HepG2 (cell line): Measurements from ENCODE around the gene GRHL3. TPM values are rescaled to one million over a fixed set of nuclear protein-coding genes. Genes with fewer than 3 reads are reported as not detected.

Experiments used
- ATAC-seq: fragments of 200-7000 bp; cut with Tn5 transposase; 3 replicates; pipeline ENCODE4 v1.9.1; 2020; ENCODE audit warnings: mild to moderate bottlenecking, moderate library complexity
- BruUV-seq: library from RNA; stranded (reverse); fragments of 400-500 nt; replicated peaks from 2 replicates; lab custom pipeline; 2021; lab: Mats Ljungman, UMichigan
- CTCF ChIA-PET: fragments of 300-600 bp; formaldehyde crosslinking; extraction: SDS; loops from one replicate; lab custom pipeline; 2021; ENCODE audit warnings: low total read pairs, inconsistent platforms, low intra/inter-chr PET ratio; lab: Yijun Ruan, JAX
- POLR2A ChIA-PET: fragments of 350-600 bp; sonication (Branson Sonifier 250); formaldehyde crosslinking; loops from one replicate; lab custom pipeline; 2020; ENCODE audit warnings: antibody characterized with exemption, inconsistent platforms; lab: Yijun Ruan, JAX
- DNase-seq: peaks from one replicate; pipeline ENCODE4 v3.0.0-alpha.2; 2015; ENCODE audit warnings: low spot score
- FAIRE-seq: peaks from 3 replicates; lab custom pipeline; 2011; peaks lifted over from hg19 to GRCh38; lab: Jason Lieb, UNC
- H2AFZ ChIP-seq: one replicate; pipeline ENCODE4 v1.6.1; 2011; ENCODE audit warnings: low read length, inconsistent platforms
- H3K27ac ChIP-seq: fragments of 300-600 bp; 3 replicates; pipeline ENCODE4 v1.8.0; 2011; ENCODE audit warnings: mixed run types, mild to moderate bottlenecking, mixed read lengths, low read length, inconsistent platforms; ENCODE audit not compliant: insufficient read depth; ENCODE audit errors: extremely low read length
- H3K27me3 ChIP-seq, 2 experiments: fragments of 200-600 bp in 1 of 2; 2 replicates in 1 of 2; 3 replicates in 1 of 2; pipeline versions ENCODE4 v1.6.0 to v1.8.0; 2011; ENCODE audit warnings: low read length in 2 of 2, mild to moderate bottlenecking in 2 of 2, moderate library complexity in 2 of 2, inconsistent platforms in 1 of 2; ENCODE audit not compliant: insufficient read depth in 2 of 2, control insufficient read depth in 1 of 2
- H3K36me3 ChIP-seq, 2 experiments: fragments of 200-600 bp in 1 of 2; replicated peaks in 1 of 2; 2 replicates in 1 of 2; 3 replicates in 1 of 2; pipeline versions ENCODE4 v1.5.1 to v1.8.0; 2011; ENCODE audit warnings: low read length in 2 of 2, inconsistent platforms in 1 of 2; ENCODE audit not compliant: insufficient read depth in 2 of 2, control insufficient read depth in 1 of 2
- H3K4me1 ChIP-seq: 2 replicates; pipeline ENCODE4 v1.5.1; 2012; ENCODE audit warnings: low read length, inconsistent platforms; ENCODE audit not compliant: insufficient read depth
- H3K4me2 ChIP-seq: 2 replicates; pipeline ENCODE4 v1.6.0; 2011; ENCODE audit warnings: low read depth, low read length, inconsistent platforms
- H3K4me3 ChIP-seq, 3 experiments: fragments of 200-600 bp in 1 of 3; sonication (generic), shearing (Covaris generic) in 1 of 3; replicated peaks in 1 of 3; 2 replicates each; pipeline ENCODE4 v1.5.1; 2011 to 2016; ENCODE audit warnings: low read length in 3 of 3, inconsistent platforms in 2 of 3, low read depth in 2 of 3, mild to moderate bottlenecking in 2 of 3, control low read depth in 1 of 3, mixed read lengths in 1 of 3; ENCODE audit not compliant: insufficient read depth in 1 of 3
- H3K79me2 ChIP-seq: one replicate; pipeline ENCODE4 v1.6.1; 2011; ENCODE audit warnings: low read length, inconsistent platforms; ENCODE audit not compliant: insufficient read depth
- H3K9ac ChIP-seq: 2 replicates; pipeline ENCODE4 v1.6.0; 2011; ENCODE audit warnings: mild to moderate bottlenecking, low read depth, low read length, inconsistent platforms; ENCODE audit not compliant: insufficient read depth
- H3K9me3 ChIP-seq: 2 replicates; pipeline ENCODE4 v1.5.1; 2012; ENCODE audit warnings: mild to moderate bottlenecking, low read length
- H4K20me1 ChIP-seq: 2 replicates; pipeline ENCODE4 v1.6.0; 2011; ENCODE audit warnings: inconsistent platforms, mild to moderate bottlenecking, low read length, moderate library complexity; ENCODE audit not compliant: insufficient read depth
- DMAP1 ChIP-seq: IDR thresholded peaks from 2 replicates; pipeline ENCODE4 v1.6.1; 2016
- E2F1 ChIP-seq: sonication (generic); formaldehyde crosslinking; IDR thresholded peaks from 2 replicates; pipeline ENCODE4 v1.5.0; 2020; ENCODE audit warnings: missing genetic modification reagents
- GPBP1L1 ChIP-seq: sonication (generic); formaldehyde crosslinking; IDR thresholded peaks from 2 replicates; pipeline ENCODE4 v1.5.0; 2020; ENCODE audit warnings: mild to moderate bottlenecking, missing genetic modification reagents
- MAZ ChIP-seq, 2 experiments: sonication (generic) in 1 of 2; formaldehyde crosslinking in 1 of 2; IDR thresholded peaks; 2 replicates each; pipeline versions ENCODE4 v1.5.0 to v1.6.1; 2012 to 2020; ENCODE audit warnings: low read depth in 2 of 2, mild to moderate bottlenecking in 2 of 2, borderline replicate concordance in 1 of 2, improper control_type of control experiment in 1 of 2, low read length in 1 of 2, missing genetic modification reagents in 1 of 2, moderate library complexity in 1 of 2
- POLR2AphosphoS2 ChIP-seq: IDR thresholded peaks from 2 replicates; pipeline ENCODE4 v1.6.1; 2011; ENCODE audit warnings: low read depth, low read length, improper control_type of control experiment
- PRMT3 ChIP-seq: sonication (generic); formaldehyde crosslinking; IDR thresholded peaks from 2 replicates; pipeline ENCODE4 v1.8.1; 2022; ENCODE audit warnings: low read depth, mild to moderate bottlenecking, moderate library complexity, missing genetic modification reagents, borderline replicate concordance
- RXRB ChIP-seq: IDR thresholded peaks from 2 replicates; pipeline ENCODE4 v1.6.1; 2016; ENCODE audit warnings: borderline replicate concordance, missing genetic modification reagents, missing compliant biosample characterization
- SSRP1 ChIP-seq: IDR thresholded peaks from 2 replicates; pipeline ENCODE4 v1.6.1; 2016; ENCODE audit warnings: control low read depth
- TGIF2 ChIP-seq: IDR thresholded peaks from 2 replicates; pipeline ENCODE4 v1.6.1; 2016; ENCODE audit warnings: control low read depth, missing compliant biosample characterization
- XRCC5 ChIP-seq: fragments of 200-400 bp; formaldehyde crosslinking; optimal IDR thresholded peaks from 2 replicates; pipeline ENCODE3; 2017; ENCODE audit warnings: mild to moderate bottlenecking, low read length
- ZHX2 ChIP-seq, 2 experiments: sonication (generic) in 1 of 2; formaldehyde crosslinking in 1 of 2; IDR thresholded peaks; 2 replicates each; pipeline versions ENCODE4 v1.6.1 to v1.9.0; 2014 to 2022; ENCODE audit warnings: antibody characterized with exemption in 1 of 2, borderline replicate concordance in 1 of 2, inconsistent platforms in 1 of 2, low read depth in 1 of 2, missing genetic modification reagents in 1 of 2
- ZNF572 ChIP-seq: sonication (generic); formaldehyde crosslinking; IDR thresholded peaks from 2 replicates; pipeline ENCODE4 v1.5.1; 2020; ENCODE audit warnings: mild to moderate bottlenecking, missing genetic modification reagents
- ZNF614 ChIP-seq: IDR thresholded peaks from 2 replicates; pipeline ENCODE4 v1.6.1; 2018; ENCODE audit warnings: missing biosample characterization, missing genetic modification reagents, inconsistent platforms, borderline replicate concordance
- ZNF781 ChIP-seq: sonication (generic); formaldehyde crosslinking; IDR thresholded peaks from 2 replicates; pipeline ENCODE4 v1.5.1; 2020; ENCODE audit warnings: borderline replicate concordance, mild to moderate bottlenecking, missing genetic modification reagents; ENCODE audit errors: not compliant biosample characterization
- ZNF83 ChIP-seq: sonication (generic); formaldehyde crosslinking; IDR thresholded peaks from 2 replicates; pipeline ENCODE4 v1.4.0; 2020; ENCODE audit warnings: missing genetic modification reagents, mild to moderate bottlenecking, borderline replicate concordance
- ZSCAN9 ChIP-seq: IDR thresholded peaks from 2 replicates; pipeline ENCODE4 v1.6.1; 2016; ENCODE audit warnings: borderline replicate concordance
- WGBS: methylation state at CpG from one replicate; pipeline ENCODE4 v1.1.6; 2017; ENCODE audit warnings: low lambda C conversion rate; 5-methylcytosine and 5-hydroxymethylcytosine counted together
- in situ Hi-C: cut with HindIII; loops from 2 replicates; pipeline ENCODE4 v1.10.0; 2017; ENCODE audit warnings: low pct_unique_long_range_greater_than_20kb; ENCODE audit not compliant: extremely low pct_ligation_motif_present
- intact Hi-C: fragments of 100-400 bp; cut with micrococcal nuclease; formaldehyde crosslinking; loops from one replicate; pipeline ENCODE4 v1.10.0; 2022; ENCODE audit not compliant: unreplicated experiment
- polyA plus RNA-seq, 8 experiments: library from polyadenylated mRNA; depleted of rRNA in 3 of 8; stranded (reverse) in 7 of 8; unstranded in 1 of 8; fragments of >200 nt; fragmentation: Illumina TruSeq in 4 of 8; extraction: Trizol in 4 of 8; gene quantifications; 2 replicates each; pipeline versions ENCODE4 v1.2.1 to v1.2.3, GENCODE V29; 2011 to 2016; ENCODE audit warnings: low read depth in 4 of 8, missing spikeins in 1 of 8, mixed read lengths in 1 of 8; ENCODE audit not compliant: insufficient read depth in 1 of 8
- total RNA-seq, 5 experiments: library from RNA; depleted of rRNA; stranded (reverse); fragments of >200 nt; fragmentation: Illumina TruSeq; extraction: Trizol; gene quantifications; 2 replicates each; pipeline ENCODE4 v1.2.3, GENCODE V29; 2016; ENCODE audit warnings: low read depth in 1 of 5

GRHL3 gene
- total and polyA plus RNA-seq, 2 of the 13 experiments (the other 11 are each of a cell fraction or from before 2014, with no cell fraction given): not detected

- Histone ChIP-seq H3K4me2 (no peak overlapping the region), H3K36me3 (no peaks in the 10 kb centered on the region), H4K20me1 (no peaks in the 10 kb centered on the region), H3K4me1 (peaks cover 10% of the 10 kb centered on the region; the same call in 1 of the 2 replicates), H2AFZ (no peak overlapping the region), H3K27me3 (no peaks in the 10 kb centered on the region), H3K27ac (no peak overlapping the region), H3K9ac (no peak overlapping the region), H3K79me2 (no peaks in the 10 kb centered on the region), H3K4me3 (no peak overlapping the region), H3K9me3 (no peaks in the 10 kb centered on the region)
- ChIA-PET CTCF (no interaction called here), POLR2A (no interaction called here)
- in situ Hi-C loops: no loop called here
- BruUV-seq: no TSS peak
- intact Hi-C loops: loop anchor here (10.0 kb wide), 1 partner anchor 1019 kb away; the partner anchor contains the start of gene ZNF436
- no peak for FAIRE-seq
- WGBS: 89% methylated on average over 2 of the region's 2 CpGs
- no peak for ATAC-seq
- DNase-seq: no peak
- TF ChIP-seq ZNF781 (CRISPR knock-in tag): no peak
- TF ChIP-seq XRCC5: no peak
- TF ChIP-seq MAZ (IDR thresholded peaks at IDR 0.05; ENCODE audit: borderline replicate concordance, low read depth, low read length): no peak
- no peak for TF ChIP-seq MAZ (CRISPR knock-in tag; IDR thresholded peaks at IDR 0.05; ENCODE audit: low read depth)
- TF ChIP-seq ZNF83 (CRISPR knock-in tag): no peak
- TF ChIP-seq ZHX2 (IDR thresholded peaks at IDR 0.05; ENCODE audit: low read depth): no peak
- TF ChIP-seq ZHX2 (CRISPR knock-in tag; IDR thresholded peaks at IDR 0.05; ENCODE audit: borderline replicate concordance): no peak
- no peak for TF ChIP-seq ZNF614 (CRISPR knock-in tag)
- no peak for TF ChIP-seq SSRP1
- no peak for TF ChIP-seq DMAP1
- no peak for TF ChIP-seq RXRB (CRISPR knock-in tag)
- no peak for TF ChIP-seq GPBP1L1 (CRISPR knock-in tag)
- no peak for TF ChIP-seq E2F1 (CRISPR knock-in tag)
- TF ChIP-seq TGIF2 (CRISPR knock-in tag): no peak
- no peak for TF ChIP-seq ZSCAN9
- TF ChIP-seq PRMT3 (CRISPR knock-in tag): no peak
- TF ChIP-seq ZNF572 (CRISPR knock-in tag): no peak
- TF ChIP-seq POLR2AphosphoS2: no peak
These were observed 64.3 kb downstream of the GRHL3 start for GRCh38 chr1:24383381-24383940.
